Nucleus accumbens (tissue), 56 donors: Measurements from ENCODE around the gene ANTKMT.
"Not testable (repeated sequence)": the region's sequence is repeated elsewhere in the genome, so short reads cannot be mapped to it uniquely, and the experiment has no call there.

Experiments
- DNase-seq, 56 donors: peaks; one replicate each; lab custom pipeline; 2025; lab: John Stamatoyannopoulos, UW

The ANTKMT gene

DNA sequence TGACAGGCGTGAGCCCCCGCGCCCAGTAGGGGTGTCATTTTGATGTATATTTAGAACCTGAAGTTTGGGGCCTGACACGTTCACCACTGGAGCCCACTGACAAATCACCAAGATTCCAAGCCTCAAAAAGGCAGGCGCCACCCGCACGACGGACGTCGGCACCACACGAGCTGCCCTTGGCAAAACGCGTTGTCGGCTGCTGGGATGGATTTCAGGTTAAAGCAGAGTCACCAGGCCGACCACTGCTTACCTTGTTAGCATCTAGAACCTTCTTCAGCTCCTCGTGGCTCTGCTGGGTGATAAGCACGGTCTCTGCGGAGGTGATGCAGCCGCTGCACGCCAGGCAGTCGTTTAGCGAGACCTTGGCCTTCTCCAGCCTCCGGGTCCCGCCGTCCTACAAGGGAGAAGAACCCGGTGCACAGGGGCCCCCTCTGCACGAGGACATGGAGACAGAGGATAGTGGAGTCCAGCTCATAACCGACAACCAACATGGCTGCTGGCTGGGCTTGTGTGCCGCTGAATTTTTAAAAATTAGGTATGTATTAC is 16.1 kb downstream of the ANTKMT start:
- DNase-seq, result no peak

DNA sequence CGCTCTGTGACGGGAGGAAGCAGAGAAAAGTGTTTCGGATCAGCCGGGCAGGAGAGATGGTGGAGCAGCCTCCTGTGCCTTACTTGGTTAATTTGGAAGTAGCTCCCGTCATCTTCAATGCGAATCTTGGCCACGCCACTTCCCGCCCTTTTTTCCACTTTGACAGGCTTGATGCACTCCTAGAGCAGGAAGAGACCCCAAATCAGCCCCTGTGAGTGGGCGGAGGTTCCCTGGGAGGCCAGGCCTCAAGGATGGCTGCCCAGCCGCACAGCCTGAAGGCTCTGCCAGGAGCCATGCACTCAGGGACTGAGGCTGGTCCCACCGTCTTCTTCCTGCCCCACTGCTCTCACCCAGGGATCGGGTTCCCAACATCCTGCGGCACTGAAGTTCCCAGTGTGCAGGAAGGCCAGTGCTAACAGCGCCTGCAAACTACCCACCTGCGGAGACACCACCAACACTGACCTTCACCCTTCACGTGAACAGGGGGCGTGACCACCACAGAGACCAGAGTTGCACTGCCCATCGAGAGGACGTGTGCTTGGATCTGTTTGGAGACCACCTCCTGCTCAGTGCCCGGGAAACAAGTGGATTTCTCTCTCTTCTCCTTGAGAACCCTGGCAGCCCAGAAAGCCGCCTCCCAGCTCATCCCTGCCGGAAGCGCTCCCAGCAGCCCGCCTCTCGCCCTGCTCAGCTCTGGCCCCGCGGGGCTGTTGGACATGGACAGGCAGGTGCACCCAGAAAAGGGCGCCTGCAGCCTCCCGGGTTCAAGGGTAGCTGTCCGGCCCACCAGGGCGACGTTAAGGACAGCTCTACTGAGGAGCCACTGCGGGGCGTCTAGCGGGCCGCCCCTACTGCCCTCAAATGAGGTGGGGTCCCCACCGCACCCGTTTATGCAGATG is 18.9 kb downstream of the ANTKMT start:
- no peak for DNase-seq

DNA sequence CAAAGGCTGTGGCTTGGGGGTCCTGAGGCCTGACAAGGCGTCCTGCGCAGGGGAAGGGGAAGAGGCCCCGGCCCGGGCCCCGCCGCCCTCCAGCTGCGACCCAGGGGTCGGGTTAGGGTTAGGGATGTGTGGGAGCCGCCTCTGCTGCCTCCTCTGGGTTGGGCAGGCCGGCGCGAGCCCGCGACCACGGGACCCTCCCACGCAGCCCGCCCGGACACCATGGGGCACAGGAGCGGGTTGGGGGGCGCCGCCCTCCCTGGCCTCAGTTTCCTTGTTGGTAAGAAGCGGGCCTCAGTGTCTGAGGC is 19.5 kb downstream of the ANTKMT start:
- DNase-seq, result peak in 2 of 56 donors; percentile 35 to 53

DNA sequence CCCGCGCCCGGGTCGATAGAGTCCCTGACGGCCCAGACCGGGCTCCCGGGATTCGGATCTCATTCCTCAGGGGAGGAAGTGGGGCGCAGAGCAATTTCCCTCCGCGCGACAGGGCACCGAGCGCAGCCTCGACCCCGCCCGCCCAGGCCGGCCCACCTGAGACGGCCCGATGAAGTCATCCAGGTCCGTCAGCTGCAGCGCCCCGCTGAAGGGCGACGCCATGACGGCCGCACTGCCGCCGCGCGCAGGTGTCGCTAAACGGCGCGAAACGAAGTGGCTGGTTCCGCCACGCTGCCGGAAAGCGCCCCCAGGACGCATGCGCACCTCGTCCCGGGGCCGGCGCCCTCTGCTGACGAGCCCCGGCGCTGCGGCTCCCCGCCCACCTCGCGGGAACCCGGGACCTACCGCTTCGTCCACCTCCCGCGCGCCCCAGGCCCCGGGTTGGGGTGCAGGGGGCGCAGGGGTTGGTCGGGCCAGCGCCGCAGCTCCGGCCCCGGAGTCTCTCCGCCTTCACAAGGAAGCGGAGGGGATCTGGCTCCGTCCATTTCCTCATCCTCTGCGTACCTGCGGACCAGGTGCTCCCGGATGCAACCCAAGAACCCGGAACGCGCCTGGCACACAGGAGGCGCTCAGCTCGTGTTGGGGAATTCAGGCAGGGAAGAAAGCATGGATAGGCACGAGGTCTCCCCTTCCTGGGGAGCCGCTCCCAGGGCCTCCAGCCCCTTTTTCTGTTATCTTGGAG is 20.0 kb downstream of the ANTKMT start, which contains the start of gene CIAO3:
TSS of gene CIAO3 (minus strand) at position 234 of the 742 bp plus-strand sequence. CDS start at position 222, 12 bp downstream.
- DNase-seq, result peak in 55 of 56 donors; percentile 37 to 91 (median 78)

DNA sequence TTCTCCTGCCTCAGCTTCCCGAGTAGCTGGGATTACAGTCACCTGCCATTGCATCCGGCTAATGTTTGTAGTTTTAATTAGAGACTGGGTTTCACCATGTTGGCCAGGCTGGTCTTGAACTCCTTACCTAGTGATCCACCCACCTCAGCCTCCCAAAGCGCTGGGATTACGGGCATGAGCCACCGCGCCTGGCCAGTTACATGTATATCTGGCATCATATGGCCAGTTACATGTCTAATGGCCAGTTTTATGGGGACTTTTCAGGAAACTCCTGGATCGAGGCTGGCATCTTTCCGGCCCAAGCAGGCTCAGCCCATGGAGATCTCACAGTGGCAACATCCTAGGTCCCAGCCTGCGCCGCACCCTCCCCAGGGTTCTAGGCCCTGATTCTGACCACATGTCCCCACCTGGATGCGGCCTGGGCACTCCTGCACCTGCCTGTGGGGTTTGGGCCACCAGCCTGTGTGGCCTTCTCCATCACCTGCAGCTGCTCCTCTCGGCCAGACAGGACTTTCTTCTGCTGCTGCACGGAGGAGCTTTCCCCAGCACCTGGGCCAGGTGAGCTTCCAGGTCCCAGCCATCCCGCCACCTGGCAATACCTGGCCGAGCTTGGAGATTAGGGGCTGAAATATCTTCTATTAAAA is 21.2 kb downstream of the ANTKMT start:
- no peak for DNase-seq

DNA sequence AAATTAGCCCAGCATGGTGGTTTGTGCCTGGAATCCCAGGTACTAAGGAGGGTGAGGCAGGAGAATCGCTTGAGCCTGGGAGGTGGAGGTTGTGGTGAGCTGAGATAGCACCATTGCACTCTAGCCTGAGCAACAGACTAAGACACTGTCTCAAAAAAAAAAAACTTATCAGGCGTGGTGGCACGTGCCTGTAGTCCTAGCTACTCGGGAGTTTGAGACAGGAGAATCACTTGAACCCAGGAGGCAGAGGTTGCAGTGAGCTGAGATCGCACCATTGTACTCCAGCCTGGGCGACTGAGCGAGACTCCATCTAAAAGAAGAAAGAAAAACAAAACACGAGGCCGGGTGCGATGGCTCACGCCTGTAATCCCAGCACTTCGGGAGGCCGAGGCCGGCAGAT is 21.9 kb downstream of the ANTKMT start:
- not testable (repeated sequence) for DNase-seq

DNA sequence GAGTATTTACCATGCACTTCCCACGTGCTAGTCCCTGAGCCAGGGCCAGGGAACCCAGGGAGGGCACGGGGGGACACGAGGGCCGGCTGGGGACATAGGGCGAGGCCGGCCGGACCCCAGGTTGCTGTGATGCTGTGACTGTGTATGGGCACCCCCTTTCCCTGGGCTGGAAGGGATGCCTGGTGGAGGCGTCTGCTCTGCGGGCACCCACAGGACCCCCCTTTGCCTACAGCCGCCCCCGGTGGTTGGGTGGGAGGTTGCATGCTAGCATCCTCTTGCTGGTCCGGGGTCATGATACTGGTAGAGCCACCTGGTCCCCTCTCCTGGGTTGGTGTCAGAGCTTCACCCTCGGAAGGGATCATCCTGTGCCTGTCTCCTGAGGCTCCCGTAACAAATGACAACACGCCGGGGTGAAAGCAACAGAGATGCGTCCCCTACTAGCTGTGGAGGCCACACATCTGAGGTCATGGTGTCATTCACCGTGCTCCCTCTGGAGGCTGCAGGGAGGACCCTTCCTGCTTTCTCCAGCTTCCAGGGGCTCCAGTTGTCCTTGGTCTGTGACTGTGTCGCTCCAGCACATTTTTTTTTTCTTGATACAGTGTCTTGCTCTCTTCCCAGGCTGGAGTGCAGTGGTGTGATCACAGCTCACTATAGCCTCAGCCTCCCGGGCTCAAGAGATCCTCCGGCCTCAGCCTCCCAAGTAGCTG is 23.0 kb downstream of the ANTKMT start:
- no peak for DNase-seq

DNA sequence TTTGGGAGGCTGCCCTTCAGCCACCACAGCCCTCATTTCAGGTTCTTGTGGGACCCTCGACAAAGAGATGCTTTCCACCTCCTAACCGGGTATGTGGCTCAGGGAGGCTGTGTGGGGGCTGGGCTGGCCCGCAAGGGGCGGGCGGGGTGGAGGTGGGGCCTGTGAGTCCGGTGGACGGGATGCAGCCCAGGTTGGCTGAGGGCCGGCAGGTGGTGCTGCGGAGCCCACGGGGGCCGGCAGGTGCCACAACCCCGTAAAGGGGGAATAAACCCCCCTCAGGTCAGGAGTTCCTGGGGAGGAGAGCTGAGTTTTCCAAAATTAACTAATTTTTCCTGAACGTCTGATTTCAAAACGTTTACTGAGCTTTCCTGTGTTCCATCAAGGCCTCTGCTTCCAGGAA is 24.8 kb downstream of the ANTKMT start:
- DNase-seq, result no peak

DNA sequence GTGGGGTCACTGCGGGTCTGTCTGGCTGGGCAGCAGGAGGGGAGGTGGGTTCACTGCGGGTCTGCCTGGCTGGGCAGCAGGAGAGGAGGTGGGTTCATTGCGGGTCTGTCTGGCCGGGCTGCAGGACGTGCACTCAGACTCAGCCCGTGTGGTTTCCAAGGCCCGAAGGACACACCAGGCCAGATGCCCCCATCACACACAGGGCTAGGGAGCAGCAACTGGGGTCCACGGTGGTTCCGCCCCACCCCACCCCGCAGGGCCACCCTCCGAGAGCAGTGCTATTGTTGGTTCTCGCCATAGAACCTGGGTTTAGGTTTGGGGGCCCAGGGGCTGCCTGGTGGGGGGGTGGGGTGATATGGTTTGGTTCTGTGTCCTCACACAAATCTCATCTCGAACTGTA is 25.7 kb downstream of the ANTKMT start:
- DNase-seq, result no peak

DNA sequence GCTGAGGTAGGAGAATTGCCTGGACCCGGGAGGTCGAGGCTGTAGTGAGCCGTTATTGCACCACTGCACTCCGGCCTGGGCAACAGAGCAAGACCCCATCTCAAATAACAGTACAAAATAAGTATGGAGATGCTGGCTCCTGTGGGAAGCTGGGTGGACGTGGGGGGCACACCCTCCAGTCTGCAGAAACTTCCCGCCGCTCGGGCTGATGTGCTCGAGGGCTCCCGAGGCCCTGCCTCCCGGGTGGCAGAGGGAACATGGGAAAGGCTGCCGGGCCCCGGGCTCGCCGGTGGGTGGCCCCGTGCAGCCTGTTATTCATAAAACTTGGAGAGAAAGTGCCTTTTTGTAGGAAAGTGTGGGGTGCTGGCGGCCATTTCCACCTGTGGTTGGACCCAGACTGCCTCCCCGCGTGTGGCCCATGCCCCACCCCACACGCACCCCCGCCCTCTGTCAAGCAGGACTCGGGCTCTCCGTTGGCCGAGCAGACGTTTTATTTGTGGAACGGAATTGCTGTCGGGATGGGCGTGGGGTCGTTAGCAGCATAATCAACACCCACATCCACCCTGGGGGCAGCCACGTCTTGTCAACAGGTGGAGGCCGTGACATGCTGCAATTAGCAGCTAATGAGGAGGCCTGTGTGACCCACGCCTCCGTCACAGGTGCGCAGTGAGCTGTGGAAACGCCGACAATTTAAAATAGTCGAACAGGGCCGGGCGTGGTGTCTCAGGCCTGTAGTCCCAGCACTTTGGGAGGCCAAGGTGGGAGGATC is 27.2 kb downstream of the ANTKMT start:
- DNase-seq, result no peak

DNA sequence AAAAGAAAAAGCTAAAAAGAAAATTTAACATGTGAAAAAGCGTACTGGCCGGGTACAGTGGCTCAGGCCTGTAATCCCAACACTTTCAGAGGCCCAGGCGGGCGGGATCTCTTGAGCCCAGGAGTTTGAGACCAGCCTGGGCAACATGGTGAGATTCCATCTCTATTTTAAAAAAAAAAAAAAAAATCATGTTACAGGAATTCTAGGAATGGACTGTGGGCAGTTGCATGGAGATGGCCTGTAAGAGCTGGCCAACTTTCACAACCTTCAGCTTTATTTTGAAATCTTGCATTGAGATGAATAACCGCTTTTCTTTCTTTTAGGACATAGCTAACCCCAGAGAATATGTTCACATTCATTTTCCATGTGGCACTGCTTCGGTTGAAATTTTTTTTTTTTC is 28.1 kb downstream of the ANTKMT start:
- no peak for DNase-seq

DNA sequence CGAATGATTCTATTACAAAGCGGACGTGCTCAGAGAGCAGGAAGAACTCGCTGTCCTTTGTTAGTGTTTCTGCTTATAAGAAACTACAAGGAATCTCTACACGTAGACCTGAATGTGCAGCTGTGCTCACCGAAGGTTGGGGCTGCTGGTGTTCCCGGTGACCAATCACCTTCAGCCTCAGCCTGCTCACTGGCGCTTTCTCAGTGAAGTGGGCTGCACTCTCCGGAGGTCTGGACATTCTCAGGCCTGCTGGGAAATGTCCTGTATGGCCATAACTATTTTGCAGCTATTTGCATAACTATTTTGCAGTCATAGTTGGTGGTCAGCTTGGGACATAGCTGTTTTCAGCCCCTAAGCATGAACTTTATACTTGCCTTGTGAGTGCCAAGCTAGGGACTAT is 29.5 kb downstream of the ANTKMT start:
- DNase-seq, result no peak

DNA sequence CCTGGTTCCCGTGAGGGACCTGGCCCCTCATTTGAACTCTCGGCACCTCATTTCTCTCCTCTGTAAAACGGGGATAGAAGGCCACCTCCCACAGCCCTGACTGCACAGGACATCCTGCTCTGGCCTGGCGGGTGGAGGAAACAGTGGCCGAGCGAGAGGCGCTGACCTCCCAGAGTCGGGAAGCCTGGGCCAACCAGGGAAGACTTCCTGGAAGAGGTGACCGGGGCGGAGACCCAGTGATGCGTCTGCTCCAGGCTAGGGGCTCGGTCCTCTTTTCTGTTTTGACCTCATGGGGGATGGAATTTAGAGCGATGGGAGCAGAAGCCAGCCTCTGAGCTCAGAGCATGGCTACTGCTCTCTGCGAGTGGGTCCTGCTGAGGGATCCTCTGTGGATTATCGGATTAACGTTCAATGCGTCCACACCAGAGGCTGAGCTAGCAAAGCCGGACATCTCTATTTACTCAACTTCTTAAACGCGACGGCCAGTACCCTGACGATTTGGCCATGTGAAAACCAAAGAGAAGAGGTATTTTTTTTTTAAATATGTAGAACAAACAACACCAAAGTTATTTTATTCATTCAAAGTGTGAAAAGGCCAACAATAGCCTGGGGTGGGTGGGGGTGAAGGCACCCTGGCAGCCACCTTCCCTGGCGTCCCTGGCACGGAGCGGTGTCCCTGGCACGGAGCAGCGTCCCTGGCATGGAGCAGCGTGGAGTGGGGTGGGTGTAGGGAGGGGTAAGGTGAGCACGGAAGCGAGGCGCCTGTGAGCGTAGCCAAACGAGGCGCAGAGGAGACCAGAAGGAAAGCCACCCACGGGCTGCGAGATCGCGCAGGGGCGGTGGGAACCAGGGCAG is 30.4 kb downstream of the ANTKMT start:
- DNase-seq, result peak in 5 of 56 donors; percentile 3 to 41 (median 13)

DNA sequence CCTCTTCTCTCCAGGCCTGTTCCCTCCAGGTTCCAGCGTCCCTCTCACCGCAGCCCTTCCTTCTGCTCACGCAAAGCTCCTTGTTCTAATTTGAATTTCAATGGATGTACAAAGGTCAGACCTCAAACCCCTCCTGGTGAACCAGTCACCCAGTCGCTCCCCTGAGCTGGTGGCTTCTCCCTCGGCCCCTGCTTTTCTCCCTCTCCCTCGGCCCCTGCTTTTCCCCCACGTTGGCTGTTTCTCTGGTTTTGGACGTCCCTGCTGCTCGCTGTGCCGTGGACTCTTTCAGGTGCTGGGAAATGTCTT is 31.0 kb downstream of the ANTKMT start:
- no peak for DNase-seq

DNA sequence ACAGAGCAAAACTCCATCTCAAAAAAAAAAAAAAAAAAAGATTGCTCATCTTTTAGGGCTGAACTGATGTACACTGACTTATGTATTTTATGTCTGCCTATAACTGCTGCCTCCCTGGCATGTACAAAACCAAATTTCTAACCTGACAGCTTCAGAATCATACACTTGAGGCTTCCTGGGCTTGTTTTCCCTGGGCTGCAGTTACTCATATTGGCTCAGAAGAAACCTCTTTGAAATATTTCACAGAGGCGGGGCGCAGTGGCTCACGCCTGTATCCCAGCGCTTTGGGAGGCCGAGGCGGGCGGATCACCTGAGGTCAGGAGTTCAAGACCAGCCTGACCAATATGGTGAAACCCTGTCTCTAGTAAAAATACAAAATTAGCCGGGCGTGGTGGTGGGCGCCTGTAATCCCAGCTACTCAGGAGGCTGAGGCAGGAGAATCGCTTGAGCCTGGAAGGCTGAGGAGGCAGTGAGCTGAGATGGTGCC is 33.2 kb downstream of the ANTKMT start:
- not testable (repeated sequence) for DNase-seq

DNA sequence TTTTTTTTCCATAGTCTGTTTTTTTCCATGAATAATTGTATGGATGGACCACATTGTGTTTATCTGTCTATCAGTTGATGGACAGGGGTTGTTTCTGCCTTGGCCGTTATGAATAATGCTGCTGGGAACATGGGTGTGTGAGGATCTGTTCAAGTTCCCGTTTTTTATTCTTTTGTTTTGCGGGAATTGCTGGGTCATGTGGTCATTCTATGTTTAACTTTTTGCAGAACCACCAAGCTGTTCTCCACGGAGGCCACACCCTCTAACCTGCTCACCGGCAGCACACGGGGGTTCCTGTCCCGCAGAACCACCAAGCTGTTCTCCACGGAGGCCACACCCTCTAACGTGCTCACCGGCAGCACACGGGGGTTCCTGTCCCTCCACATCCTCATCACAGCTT is 33.7 kb downstream of the ANTKMT start:
- DNase-seq, result no peak

DNA sequence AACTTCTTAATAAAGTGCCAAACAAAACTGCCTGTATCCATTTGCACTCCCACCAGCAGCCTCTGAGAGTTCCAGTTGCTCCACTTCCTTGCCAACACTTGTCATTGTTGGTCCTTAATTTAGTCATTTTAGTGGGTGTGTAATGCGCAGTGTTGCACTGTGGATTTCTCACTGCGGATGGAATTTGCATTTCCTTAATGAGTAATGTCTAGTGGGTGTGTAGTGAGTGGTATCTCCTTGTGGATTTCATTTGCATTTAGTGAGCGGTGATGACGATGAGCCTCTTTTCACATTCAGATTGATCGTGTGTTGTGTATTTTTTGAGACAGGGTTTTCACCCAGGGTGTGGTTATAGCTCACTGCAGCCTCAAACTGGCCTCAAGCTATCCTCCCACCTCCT is 35.5 kb downstream of the ANTKMT start:
- DNase-seq, result no peak

DNA sequence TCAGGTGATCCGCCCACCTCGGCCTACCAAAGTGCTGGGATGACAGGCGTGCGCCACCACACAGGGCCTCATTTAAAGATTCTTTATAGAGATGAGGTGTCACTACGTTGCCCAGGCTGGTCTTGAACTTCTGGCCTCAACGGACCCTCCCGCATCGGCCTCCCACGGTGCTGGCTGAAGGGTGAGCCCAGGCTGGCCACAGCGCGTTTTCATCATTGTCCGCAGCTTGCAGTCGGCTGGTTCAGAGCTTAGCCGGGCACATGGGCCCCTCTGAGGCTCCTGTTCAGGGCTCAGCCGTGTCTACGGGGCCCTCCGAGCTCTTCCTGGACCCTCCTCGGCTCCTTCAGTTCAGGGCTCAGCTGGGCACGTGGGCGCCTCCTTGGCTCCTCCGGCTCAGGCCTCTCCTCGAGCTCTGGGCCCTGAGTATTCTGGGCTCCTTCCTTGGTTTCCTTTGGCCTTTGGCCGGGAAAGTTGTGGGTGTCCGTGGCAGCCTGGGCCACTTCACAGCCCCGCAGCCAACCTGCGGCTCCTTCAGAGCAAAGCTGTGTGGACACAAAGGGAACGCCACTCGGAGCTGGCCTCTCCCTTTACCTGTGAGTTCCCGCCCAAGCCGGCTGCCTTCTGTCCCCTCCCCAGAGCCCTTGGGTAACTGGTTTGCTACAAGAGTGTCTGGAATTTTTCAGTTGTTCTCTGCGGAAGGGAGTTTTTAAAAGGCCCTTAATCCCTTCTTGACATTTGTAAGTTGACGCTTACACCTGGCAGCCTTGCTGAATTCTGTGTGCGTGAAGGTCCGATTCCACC is 38.4 kb downstream of the ANTKMT start:
- DNase-seq, result no peak
